A549 (cell line): ENCODE data around the gene CPN1. TPM values are rescaled to one million over a fixed set of nuclear protein-coding genes. Genes with fewer than 3 reads are reported as not detected.

Experiments used
- ATAC-seq, 2 experiments: fragments of 200-7000 bp in 1 of 2; fragments of >200 bp in 1 of 2; cut with Nextera tagmentation in 1 of 2; cut with Tn5 transposase in 1 of 2; 3 replicates each; pipeline versions ENCODE4 v1.8.0 to v1.9.1; 2018 to 2020; ENCODE audit warnings: mild to moderate bottlenecking in 1 of 2, moderate library complexity in 1 of 2
- CTCF ChIA-PET: fragments of 300-600 bp; sonication (Branson Sonifier 250); formaldehyde crosslinking; extraction: SDS; loops from one replicate; lab custom pipeline; 2021; ENCODE audit warnings: antibody characterized with exemption, inconsistent platforms; lab: Yijun Ruan, JAX
- POLR2A ChIA-PET: fragments of 350-600 bp; formaldehyde crosslinking; extraction: SDS; loops from one replicate; lab custom pipeline; 2021; ENCODE audit warnings: antibody characterized with exemption, inconsistent platforms; lab: Yijun Ruan, JAX
- DNase-seq, 2 experiments: peaks; one replicate each; pipeline versions ENCODE4 v3.0.0 to v3.0.0-alpha.2; 2011 to 2016; ENCODE audit warnings: low read depth in 1 of 2, low spot score in 1 of 2
- FAIRE-seq: peaks from 2 replicates; lab custom pipeline; 2011; peaks lifted over from hg19 to GRCh38; lab: Jason Lieb, UNC
- H3K27ac ChIP-seq, 2 experiments: fragments of >200 bp; sonication (Bioruptor Twin); formaldehyde crosslinking; 3 replicates each; pipeline ENCODE4 v1.5.1; 2016 to 2017
- H3K4me1 ChIP-seq: fragments of >200 bp; sonication (Bioruptor Twin); formaldehyde crosslinking; 3 replicates; pipeline ENCODE4 v1.6.1; 2016
- H3K4me2 ChIP-seq: fragments of >200 bp; sonication (Bioruptor Twin); formaldehyde crosslinking; 3 replicates; pipeline ENCODE4 v1.6.1; 2016
- H3K4me3 ChIP-seq: fragments of >200 bp; sonication (Bioruptor Twin); formaldehyde crosslinking; 3 replicates; pipeline ENCODE4 v1.5.1; 2016
- H3K9me3 ChIP-seq: fragments of >200 bp; sonication (Bioruptor Twin); formaldehyde crosslinking; 3 replicates; pipeline ENCODE4 v1.6.1; 2016
- CBX8 ChIP-seq: fragments of 200-600 bp; sonication (generic); IDR thresholded peaks from 2 replicates; pipeline ENCODE4 v1.6.1; 2016
- CEBPB ChIP-seq, 2 experiments: fragments of >200 bp in 1 of 2; sonication (Bioruptor Twin) in 1 of 2; formaldehyde crosslinking in 1 of 2; IDR thresholded peaks; 2 replicates each; pipeline ENCODE4 v1.6.1; 2012 to 2016
- CHD2 ChIP-seq: fragments of 150-350 bp; IDR thresholded peaks from 2 replicates; pipeline ENCODE4 v1.6.1; 2014; ENCODE audit warnings: low read length; ENCODE audit not compliant: partially characterized antibody
- ESRRA ChIP-seq: fragments of 150-350 bp; IDR thresholded peaks from 2 replicates; pipeline ENCODE4 v1.6.1; 2014; ENCODE audit warnings: mild to moderate bottlenecking, low read length, borderline replicate concordance
- FOSB ChIP-seq: fragments of 250-450 bp; sonication (Bioruptor Pico); IDR thresholded peaks from 2 replicates; pipeline ENCODE4 v1.5.0; 2020; ENCODE audit warnings: mild to moderate bottlenecking, moderate library complexity
- FOXS1 ChIP-seq: fragments of 250-450 bp; sonication (Bioruptor Pico); IDR thresholded peaks from 2 replicates; pipeline ENCODE4 v1.5.0; 2020; ENCODE audit warnings: mild to moderate bottlenecking, moderate library complexity
- HDAC2 ChIP-seq: fragments of 200-600 bp; sonication (generic); IDR thresholded peaks from 2 replicates; pipeline ENCODE4 v1.6.1; 2016
- JUN ChIP-seq, 2 experiments: fragments of >200 bp; sonication (Bioruptor Twin); formaldehyde crosslinking; IDR thresholded peaks; 2 replicates in 1 of 2; 3 replicates in 1 of 2; pipeline ENCODE4 v1.6.1; 2016 to 2017
- JUNB ChIP-seq: fragments of >200 bp; sonication (Bioruptor Twin); formaldehyde crosslinking; IDR thresholded peaks from 2 replicates; pipeline ENCODE4 v1.6.1; 2016
- KDM1A ChIP-seq: fragments of 200-600 bp; sonication (generic); IDR thresholded peaks from 2 replicates; pipeline ENCODE4 v1.6.1; 2016; ENCODE audit warnings: low read depth, mild to moderate bottlenecking
- MAFK ChIP-seq: fragments of 450-650 bp; IDR thresholded peaks from 2 replicates; pipeline ENCODE4 v1.6.1; 2014; ENCODE audit not compliant: partially characterized antibody
- MAZ ChIP-seq: fragments of 150-350 bp; IDR thresholded peaks from 2 replicates; pipeline ENCODE4 v1.6.1; 2014; ENCODE audit warnings: antibody characterized with exemption, low read depth, low read length, borderline replicate concordance
- NFE2L2 ChIP-seq: fragments of 150-350 bp; conservative IDR thresholded peaks from 2 replicates; pipeline ENCODE4 v1.6.1; 2014; ENCODE audit warnings: low read length
- NR3C1 ChIP-seq: fragments of >200 bp; sonication (Bioruptor Twin); formaldehyde crosslinking; IDR thresholded peaks from 3 replicates; pipeline ENCODE4 v1.6.1; 2017
- PHF8 ChIP-seq: fragments of 200-600 bp; sonication (generic); IDR thresholded peaks from 2 replicates; pipeline ENCODE4 v1.6.1; 2016; ENCODE audit warnings: low read depth, mild to moderate bottlenecking, antibody characterized with exemption, moderate library complexity, borderline replicate concordance
- POLR2AphosphoS2 ChIP-seq: conservative IDR thresholded peaks from 2 replicates; pipeline ENCODE4 v1.6.1; 2012; ENCODE audit warnings: low read length, improper control_type of control experiment, inconsistent platforms
- RARB ChIP-seq: fragments of 250-450 bp; sonication (Bioruptor Pico); IDR thresholded peaks from 2 replicates; pipeline ENCODE4 v1.8.0; 2021; ENCODE audit warnings: mild to moderate bottlenecking, moderate library complexity
- RCOR1 ChIP-seq: fragments of 150-350 bp; IDR thresholded peaks from 2 replicates; pipeline ENCODE4 v1.6.1; 2014; ENCODE audit warnings: antibody characterized with exemption, low read length, low read depth
- ZC3H11A ChIP-seq: fragments of 450-650 bp; IDR thresholded peaks from 2 replicates; pipeline ENCODE4 v1.6.1; 2014; ENCODE audit warnings: antibody characterized with exemption, mild to moderate bottlenecking
- ZNF302 ChIP-seq: fragments of 250-450 bp; sonication (Bioruptor Pico); IDR thresholded peaks from 2 replicates; pipeline ENCODE4 v1.9.0; 2021; ENCODE audit warnings: inconsistent platforms, mild to moderate bottlenecking, moderate library complexity
- WGBS: methylation state at CpG from one replicate; pipeline ENCODE4 v1.1.6; 2017; ENCODE audit errors: missing lambda C conversion rate; 5-methylcytosine and 5-hydroxymethylcytosine counted together
- polyA plus RNA-seq, 4 experiments: library from polyadenylated mRNA; depleted of rRNA in 3 of 4; stranded (reverse); fragments of >200 nt; fragmentation: RNase III in 1 of 4; extraction: RNeasy Plus Mini Kit Qiagen cat#74134 plus additional on column Dnase treatment in 1 of 4; gene quantifications; 2 replicates in 3 of 4; 3 replicates in 1 of 4; pipeline ENCODE4 v1.2.3, GENCODE V29; 2011 to 2017
- TF ChIP-seq, protein P1 (sequence below): fragments of 250-450 bp; sonication (Bioruptor Pico); IDR thresholded peaks from 2 replicates; pipeline ENCODE4 v1.5.0; 2021; ENCODE audit warnings: mild to moderate bottlenecking, moderate library complexity, borderline replicate concordance
- TF ChIP-seq, protein P2 (sequence below): fragments of >200 bp; sonication (Bioruptor Twin); formaldehyde crosslinking; IDR thresholded peaks from 3 replicates; pipeline ENCODE4 v1.5.1; 2016

CPN1 gene
- polyA plus RNA-seq, 2 of the 4 experiments (the other 2 are of a cell fraction), result 0.52 to 3.2 TPM

DNA sequence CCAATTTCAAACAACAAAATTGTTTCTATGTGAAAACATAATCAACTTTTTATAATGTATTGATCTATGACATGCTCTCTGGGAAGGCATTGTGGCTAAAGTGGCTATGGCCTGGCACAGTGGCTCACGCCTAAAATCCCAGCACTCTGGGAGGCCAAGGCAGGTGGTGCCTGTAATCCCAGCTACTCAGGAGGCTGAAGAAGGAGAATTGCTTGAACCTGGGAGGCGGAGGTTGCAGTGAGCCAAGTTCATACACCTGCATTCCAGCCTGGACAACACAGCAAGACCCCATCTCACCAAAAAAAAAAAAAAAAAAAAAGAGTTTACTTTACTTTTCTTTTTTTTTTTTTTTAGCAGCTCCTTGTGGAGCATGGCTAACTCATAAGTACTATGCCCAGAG lies 38.9 kb upstream of the CPN1 start:
- Histone ChIP-seq H3K9me3 (no peaks in the 10 kb centered on the region), H3K27ac (no peak overlapping the region), H3K4me3 (no peak overlapping the region), H3K4me1 (no peaks in the 10 kb centered on the region), H3K4me2 (no peak overlapping the region)
- ChIA-PET CTCF (no interaction called here), POLR2A (no interaction called here)
- no peak for ATAC-seq
- no peak for FAIRE-seq
- DNase-seq, result no peak
- 83% methylated on average over 2 of the region's 2 CpGs for WGBS
- TF ChIP-seq ZC3H11A (no peak), JUNB (no peak), ESRRA (no peak), CEBPB (IDR thresholded peaks at IDR 0.05) (no peak), MAZ (no peak)

DNA sequence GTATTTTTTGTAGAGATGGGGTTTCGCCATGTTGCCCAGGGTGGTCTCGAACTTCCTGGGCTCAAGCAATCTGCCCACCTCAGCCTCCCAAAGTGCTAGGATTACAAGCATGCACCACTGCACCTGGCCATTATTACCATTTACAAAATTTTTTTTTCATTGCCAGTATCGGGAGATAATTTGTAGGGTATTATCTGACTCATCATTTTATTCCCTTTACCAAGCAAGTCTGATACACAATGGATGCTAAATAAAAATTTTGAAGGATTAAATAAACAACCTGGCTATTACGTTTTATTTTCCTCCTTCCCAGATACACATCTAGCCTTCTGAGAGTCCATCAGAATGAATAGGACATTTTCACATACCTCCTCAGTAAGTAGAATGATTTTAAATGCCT lies 38.1 kb upstream of the CPN1 start:
- no peaks in the 10 kb centered on the region for H3K4me1 ChIP-seq
- ChIA-PET POLR2A (no interaction called here), CTCF (interaction anchor here (0.6 to 0.7 kb wide), 2 partner anchors 90 to 254 kb away, joined by 3 read pairs; no protein-coding TSS in a partner anchor)
- 56% methylated on average over 4 of the region's 4 CpGs for WGBS
- H3K4me2 ChIP-seq, result no peak overlapping the region
- no peak for ATAC-seq
- no peak for DNase-seq
- FAIRE-seq, result no peak
- no peaks in the 10 kb centered on the region for H3K9me3 ChIP-seq
- TF ChIP-seq PHF8 (no peak), ZC3H11A (no peak), POLR2AphosphoS2 (no peak), RCOR1 (no peak), NFE2L2 (no peak), RARB (CRISPR knock-in tag) (no peak), ZNF302 (CRISPR knock-in tag) (no peak), JUN (IDR thresholded peaks at IDR 0.05) (no peak), HDAC2 (no peak), FOSB (CRISPR knock-in tag) (no peak), ESRRA (no peak), JUNB (no peak), MAFK (no peak), CBX8 (no peak), FOXS1 (CRISPR knock-in tag) (no peak), KDM1A (no peak), CHD2 (no peak), NR3C1 (no peak)
- TF ChIP-seq, protein P1, sequence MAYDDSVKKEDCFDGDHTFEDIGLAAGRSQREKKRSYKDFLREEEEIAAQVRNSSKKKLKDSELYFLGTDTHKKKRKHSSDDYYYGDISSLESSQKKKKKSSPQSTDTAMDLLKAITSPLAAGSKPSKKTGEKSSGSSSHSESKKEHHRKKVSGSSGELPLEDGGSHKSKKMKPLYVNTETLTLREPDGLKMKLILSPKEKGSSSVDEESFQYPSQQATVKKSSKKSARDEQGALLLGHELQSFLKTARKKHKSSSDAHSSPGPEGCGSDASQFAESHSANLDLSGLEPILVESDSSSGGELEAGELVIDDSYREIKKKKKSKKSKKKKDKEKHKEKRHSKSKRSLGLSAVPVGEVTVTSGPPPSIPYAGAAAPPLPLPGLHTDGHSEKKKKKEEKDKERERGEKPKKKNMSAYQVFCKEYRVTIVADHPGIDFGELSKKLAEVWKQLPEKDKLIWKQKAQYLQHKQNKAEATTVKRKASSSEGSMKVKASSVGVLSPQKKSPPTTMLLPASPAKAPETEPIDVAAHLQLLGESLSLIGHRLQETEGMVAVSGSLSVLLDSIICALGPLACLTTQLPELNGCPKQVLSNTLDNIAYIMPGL (CRISPR knock-in tag), result no peak
- TF ChIP-seq, protein P2, sequence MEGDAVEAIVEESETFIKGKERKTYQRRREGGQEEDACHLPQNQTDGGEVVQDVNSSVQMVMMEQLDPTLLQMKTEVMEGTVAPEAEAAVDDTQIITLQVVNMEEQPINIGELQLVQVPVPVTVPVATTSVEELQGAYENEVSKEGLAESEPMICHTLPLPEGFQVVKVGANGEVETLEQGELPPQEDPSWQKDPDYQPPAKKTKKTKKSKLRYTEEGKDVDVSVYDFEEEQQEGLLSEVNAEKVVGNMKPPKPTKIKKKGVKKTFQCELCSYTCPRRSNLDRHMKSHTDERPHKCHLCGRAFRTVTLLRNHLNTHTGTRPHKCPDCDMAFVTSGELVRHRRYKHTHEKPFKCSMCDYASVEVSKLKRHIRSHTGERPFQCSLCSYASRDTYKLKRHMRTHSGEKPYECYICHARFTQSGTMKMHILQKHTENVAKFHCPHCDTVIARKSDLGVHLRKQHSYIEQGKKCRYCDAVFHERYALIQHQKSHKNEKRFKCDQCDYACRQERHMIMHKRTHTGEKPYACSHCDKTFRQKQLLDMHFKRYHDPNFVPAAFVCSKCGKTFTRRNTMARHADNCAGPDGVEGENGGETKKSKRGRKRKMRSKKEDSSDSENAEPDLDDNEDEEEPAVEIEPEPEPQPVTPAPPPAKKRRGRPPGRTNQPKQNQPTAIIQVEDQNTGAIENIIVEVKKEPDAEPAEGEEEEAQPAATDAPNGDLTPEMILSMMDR, result no peak
- no peak overlapping the region for H3K4me3 ChIP-seq
- H3K27ac ChIP-seq, result no peak overlapping the region
